T-helper 2 cell (primary cell): ENCODE results near the gene IGFALS.

Source experiments
- DNase-seq, 5 experiments: peaks; one replicate each; pipeline versions ENCODE4 v3.0.0 to v3.0.0-alpha.2; 2012 to 2022

IGFALS gene

GRCh38 chr16:1775006-1775845 is 18.3 kb downstream of the IGFALS start:
- DNase-seq: no peak

- no peak for DNase-seq
Observed at GRCh38 chr16:1774448-1774780, 19.1 kb downstream of the IGFALS start.

- peak in 1 of 5 experiments; percentile 37 for DNase-seq
Observed at GRCh38 chr16:1773703-1774447, 19.6 kb downstream of the IGFALS start.

DNA sequence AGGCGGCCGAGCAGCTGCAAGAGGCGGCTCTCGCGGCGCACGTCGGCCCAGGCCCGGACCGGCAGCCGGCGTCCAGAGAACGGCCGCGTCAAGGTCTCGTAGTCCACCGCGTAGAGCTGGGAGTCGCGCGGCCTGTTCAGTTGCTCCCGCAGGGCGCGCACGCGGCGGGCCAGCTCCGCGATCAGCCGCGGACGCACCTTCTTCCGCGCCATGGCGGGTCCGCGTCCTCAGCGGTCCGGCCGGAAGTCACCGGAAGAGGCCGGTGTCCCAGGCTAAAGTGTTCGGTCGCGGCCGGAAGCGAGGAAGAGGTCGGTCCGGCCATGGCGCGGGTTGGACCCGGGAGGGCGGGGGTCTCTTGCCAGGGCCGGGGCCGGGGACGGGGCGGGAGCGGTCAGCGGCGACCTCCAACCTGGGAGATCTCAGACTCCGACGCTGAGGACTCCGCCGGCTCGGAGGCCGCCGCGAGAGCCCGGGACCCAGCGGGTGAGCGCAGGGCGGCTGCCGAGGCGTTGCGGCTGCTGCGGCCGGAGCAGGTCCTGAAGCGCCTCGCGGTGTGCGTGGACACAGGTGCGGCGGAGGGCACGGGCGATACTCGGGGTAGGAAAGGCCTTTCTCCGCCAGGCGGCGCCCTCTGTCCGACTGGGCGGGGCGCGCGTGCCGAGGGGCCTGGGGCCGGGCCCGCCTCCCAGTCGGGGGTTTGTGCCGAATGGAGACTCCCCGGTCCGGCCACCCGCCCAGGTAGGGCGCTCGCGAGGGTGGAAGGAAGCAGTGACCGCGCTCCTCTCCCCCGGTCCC is 20.4 kb downstream of the IGFALS start, which contains the start of gene MRPS34:
Gene MRPS34, minus strand, starts transcription at position 227 of the 795 bp plus-strand sequence. Its CDS starts 15 bp downstream, at position 212.
- peak; percentile 60 to 91 (median 69) for DNase-seq

- DNase-seq: peak in 4 of 5 experiments; percentile 16 to 83 (median 34)
Observed at GRCh38 chr16:1772362-1772907, 21.1 kb downstream of the IGFALS start, which contains the start of gene EME2. Gene EME2 (plus strand): TSS chr16:1772810. CDS start chr16:1773228, 418 bp downstream.

GRCh38 chr16:1771864-1772361 is 21.6 kb downstream of the IGFALS start:
- peak in 1 of 5 experiments; percentile 24 for DNase-seq

DNA sequence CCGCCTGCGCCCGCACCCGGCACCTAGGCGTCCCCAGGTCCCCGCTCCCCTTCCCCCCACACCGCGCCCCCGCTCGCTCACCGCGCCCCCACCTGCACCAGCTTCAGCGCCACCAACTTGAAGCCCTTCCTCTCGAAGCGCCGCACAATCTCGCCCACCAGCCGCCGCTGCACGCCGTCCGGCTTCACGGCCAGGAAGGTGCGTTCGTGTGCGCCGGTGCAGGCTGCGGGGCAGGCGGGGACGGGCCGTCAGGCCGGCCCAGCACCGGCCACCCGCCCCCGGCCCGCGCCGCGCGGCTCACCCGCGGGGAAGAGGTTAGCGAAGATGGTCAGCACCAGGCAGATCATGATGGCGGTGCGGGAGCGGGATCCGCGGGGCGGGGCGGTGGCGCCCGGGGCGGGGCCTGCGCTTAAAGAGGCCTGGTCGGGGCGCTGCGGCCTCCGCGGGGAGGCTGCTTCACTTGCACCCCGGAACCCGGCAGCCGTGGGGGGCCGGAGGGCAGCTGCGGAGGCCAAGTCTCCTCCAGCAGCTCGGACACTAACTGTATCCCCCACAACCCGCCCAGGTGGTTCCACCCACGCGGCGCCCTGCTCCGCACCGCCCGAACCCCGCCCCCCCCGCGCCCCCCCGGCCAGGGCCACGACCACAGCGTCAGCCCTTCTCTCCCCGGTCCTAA is 22.2 kb downstream of the IGFALS start, which contains the start of gene NME3:
Gene NME3, minus strand, starts transcription at position 356 of the 676 bp plus-strand sequence. Its CDS starts 9 bp downstream, at position 347.
- peak; percentile 52 to 82 (median 67) for DNase-seq

DNA sequence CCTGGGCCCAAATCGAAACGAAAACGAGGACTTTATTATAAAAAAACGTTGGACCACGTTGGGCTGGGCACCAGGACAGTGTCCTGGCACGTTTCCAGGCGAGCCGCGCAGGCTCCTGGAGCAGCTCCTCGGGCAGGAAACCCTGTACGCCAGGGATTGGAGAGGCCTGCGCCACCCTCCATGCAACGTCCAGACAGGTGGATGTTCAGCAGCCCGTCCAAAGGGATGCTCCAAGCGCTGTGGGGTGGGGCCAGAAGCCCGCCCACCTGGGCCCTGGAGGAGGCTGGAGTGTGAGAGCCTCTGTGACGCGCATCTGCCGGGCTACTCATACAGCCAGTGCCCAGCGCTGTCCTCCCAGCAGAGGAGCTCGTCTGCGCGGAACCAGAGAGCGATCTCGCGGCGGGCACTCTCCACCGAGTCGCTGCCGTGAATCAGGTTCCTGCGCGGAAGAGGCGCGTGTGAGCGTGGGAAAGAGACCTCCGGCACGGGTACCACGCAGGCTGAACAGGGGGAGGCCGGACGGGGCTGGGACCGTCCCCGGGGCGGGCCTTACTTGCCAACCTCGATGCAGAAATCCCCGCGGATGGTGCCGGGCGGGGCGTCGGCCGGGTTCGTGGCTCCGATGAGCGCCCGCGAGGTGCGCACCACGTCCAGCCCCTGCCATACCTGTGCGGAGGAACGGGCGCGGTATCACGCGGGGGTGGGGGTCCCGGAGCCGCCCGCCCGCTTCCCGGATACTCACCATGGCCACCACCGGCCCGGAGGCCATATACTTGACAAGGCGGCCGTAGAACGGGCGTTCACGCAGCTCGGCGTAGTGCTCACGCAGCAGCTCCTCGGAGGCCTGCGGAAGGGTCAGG is 22.9 kb downstream of the IGFALS start:
- DNase-seq: peak in 4 of 5 experiments; percentile 31 to 61 (median 36)

- no peak for DNase-seq
Observed at GRCh38 chr16:1769402-1770300, 23.9 kb downstream of the IGFALS start.

DNA sequence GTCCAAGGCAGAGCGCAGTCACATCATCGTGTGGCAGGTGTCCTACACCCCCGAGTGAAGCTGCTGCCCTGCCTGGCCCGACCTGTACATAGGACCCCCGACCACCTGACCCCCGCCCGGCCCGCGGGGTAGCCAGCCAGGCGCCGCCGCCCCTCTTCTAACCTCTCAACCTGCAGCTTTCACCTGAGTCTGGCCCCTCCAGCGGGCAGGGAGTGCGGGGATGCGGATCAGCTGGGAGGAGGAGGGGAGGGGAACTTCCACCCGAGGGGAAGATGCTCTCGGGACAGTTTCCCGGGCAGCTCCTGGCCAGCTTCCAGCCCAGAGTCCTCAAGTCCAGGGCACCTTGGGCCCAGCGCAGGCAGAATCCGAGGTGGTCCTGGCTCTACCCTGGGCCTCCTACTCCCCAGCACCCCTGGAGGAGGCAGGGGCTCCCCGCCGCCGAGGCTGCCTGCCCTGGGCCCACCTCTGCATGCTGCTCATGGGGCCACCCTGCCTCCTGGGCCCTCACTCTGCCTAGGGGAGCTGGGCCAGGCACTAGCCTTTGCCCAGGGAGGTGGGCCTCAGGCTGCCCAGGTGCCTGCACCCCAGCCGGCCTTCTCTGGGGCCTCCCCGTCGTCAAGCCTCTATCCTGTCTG is 24.6 kb downstream of the IGFALS start:
- no peak for DNase-seq

DNA sequence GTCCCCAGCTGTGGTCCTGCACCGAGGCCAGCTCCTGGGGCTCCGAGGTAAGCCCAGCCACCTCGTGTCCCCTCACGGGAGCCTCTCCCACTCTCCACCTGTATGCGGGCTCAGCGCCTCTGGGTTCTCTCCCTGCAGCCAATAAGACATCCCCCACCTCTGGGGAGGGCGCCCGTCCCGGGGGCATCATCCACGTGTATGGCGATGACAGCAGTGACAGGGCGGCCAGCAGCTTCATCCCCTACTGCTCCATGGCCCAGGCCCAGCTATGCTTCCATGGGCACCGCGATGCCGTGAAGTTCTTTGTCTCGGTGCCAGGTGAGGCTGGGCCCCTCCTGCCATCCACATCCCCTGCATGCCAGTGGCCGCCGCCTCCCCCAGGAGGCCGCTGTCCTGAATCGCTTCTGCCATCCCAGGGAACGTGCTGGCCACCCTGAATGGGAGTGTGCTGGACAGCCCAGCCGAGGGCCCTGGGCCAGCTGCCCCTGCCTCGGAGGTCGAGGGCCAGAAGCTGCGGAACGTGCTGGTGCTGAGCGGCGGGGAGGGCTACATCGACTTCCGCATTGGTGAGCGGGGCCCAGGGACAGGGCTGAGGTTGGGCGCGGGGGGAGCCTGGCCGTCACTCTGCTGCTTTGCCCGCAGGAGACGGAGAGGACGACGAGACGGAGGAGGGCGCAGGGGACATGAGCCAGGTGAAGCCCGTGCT is 25.3 kb downstream of the IGFALS start:
- DNase-seq: no peak

- no peak for DNase-seq
Observed at GRCh38 chr16:1767116-1767994, 26.1 kb downstream of the IGFALS start.

DNA sequence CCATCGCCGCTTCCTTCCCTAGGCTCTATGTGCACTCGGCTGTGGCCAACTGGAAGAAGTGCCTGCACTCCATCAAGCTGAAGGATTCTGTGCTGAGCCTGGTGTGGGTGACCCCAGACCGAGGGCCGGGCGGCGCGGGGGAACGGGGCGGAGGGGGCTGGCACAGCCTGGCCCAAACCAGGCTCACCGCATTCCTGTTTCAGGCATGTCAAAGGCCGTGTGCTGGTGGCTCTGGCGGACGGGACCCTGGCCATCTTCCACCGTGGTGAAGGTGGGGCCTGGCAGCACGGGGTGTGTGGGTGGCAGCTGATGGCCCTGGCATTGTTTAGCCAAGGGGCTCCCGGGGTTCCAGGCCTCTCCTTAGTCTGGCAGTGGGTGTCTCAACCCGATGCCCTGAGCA is 26.8 kb downstream of the IGFALS start:
- DNase-seq: no peak

GRCh38 chr16:1766231-1766630 is 27.3 kb downstream of the IGFALS start:
- no peak for DNase-seq

DNA sequence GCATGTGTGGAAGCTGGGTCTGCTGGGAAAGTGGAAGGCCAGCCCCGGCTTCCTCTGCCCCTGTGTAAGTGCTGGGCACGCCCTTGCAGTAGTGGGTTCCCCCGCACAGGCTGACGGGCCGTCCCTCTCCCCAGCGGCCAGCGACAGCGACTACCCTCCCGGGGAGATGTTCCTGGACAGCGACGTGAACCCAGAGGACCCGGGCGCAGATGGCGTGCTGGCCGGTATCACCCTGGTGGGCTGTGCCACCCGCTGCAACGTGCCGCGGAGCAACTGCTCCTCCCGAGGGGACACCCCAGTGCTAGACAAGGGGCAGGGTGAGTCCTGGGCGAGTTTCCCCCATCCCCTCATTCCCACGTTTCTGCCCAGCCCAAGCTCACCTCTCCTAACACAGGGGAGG is 27.7 kb downstream of the IGFALS start:
- no peak for DNase-seq

DNA sequence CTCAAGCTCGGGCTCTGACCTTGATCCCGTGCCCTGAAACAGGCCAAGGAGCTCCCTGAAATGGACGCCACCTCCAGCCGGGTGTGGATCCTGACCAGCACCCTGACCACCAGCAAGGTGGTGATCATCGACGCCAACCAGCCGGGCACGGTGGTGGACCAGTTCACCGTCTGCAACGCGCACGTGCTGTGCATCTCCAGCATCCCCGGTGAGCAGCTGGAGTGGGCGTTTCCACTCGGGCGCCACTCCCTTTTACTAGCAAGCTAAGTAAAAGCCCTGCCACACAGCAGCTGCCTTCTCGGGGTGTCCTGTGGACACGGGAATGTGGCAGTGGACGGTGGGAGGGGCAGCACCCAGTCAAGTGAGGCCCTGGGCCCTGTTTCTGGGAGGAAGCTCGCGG is 28.5 kb downstream of the IGFALS start:
- DNase-seq: no peak
